ENCODE data around the gene ADGRL3. TPM values are rescaled to one million over a fixed set of nuclear protein-coding genes. Genes with fewer than 3 reads are reported as not detected.
"Not testable (repeated sequence)": the region's sequence is repeated elsewhere in the genome, so short reads cannot be mapped to it uniquely, and the experiment has no call there.

ADGRL3 gene
- total RNA-seq, 4 donors from 2014 or later = 6.1 to 26.0 (median 7.3) TPM

GRCh38 chr4:61752617-61753016 is 552.5 kb downstream of the ADGRL3 start:
- no peak overlapping the region for H3K4me3 ChIP-seq
- H3K36me3 ChIP-seq = no peaks in the 10 kb centered on the region
- TF ChIP-seq POLR2AphosphoS5 (IDR thresholded peaks at IDR 0.05) (no peak), EP300 (IDR thresholded peaks at IDR 0.05) (no peak), POLR2A (IDR thresholded peaks at IDR 0.05) (no peak), CTCF (IDR thresholded peaks at IDR 0.05) (no peak)
- H3K27me3 ChIP-seq = no peaks in the 10 kb centered on the region
- H3K9me3 ChIP-seq = no peaks in the 10 kb centered on the region
- 80% methylated on average over 2 of the region's 2 CpGs; no CpG with 5 or more reads in 1 of the 2 donors for WGBS, 2 donors (ENCODE audit: low coverage in 1 of 2)
- no peak for ATAC-seq
- H3K4me1 ChIP-seq = no peaks in the 10 kb centered on the region
- H3K27ac ChIP-seq = no peak overlapping the region

- TF ChIP-seq CTCF (IDR thresholded peaks at IDR 0.05) (no peak), EP300 (IDR thresholded peaks at IDR 0.05) (no peak), POLR2A (IDR thresholded peaks at IDR 0.05) (no peak), POLR2AphosphoS5 (IDR thresholded peaks at IDR 0.05) (no peak)
- no peaks in the 10 kb centered on the region for H3K4me1 ChIP-seq
- no peaks in the 10 kb centered on the region for H3K27me3 ChIP-seq
- H3K9me3 ChIP-seq = no peaks in the 10 kb centered on the region
- 94% methylated on average over 3 of the region's 3 CpGs for WGBS, 2 donors (ENCODE audit: low coverage in 1 of 2)
- H3K27ac ChIP-seq = no peak overlapping the region
- ATAC-seq = no peak
- H3K36me3 ChIP-seq = no peaks in the 10 kb centered on the region
- H3K4me3 ChIP-seq = no peak overlapping the region
Observed at GRCh38 chr4:61753739-61754138, 553.6 kb downstream of the ADGRL3 start.

GRCh38 chr4:61756937-61757336 is 556.8 kb downstream of the ADGRL3 start:
- not testable (repeated sequence) for H3K36me3 ChIP-seq, ATAC-seq, H3K4me1 ChIP-seq, H3K27me3 ChIP-seq, H3K27ac ChIP-seq, H3K4me3 ChIP-seq
- 96 to 98% methylated on average over 5 of the region's 5 CpGs for WGBS, 2 donors (ENCODE audit: low coverage in 1 of 2)
- H3K9me3 ChIP-seq = peaks cover 0 to 20% (median 0%) of the 10 kb centered on the region in 3 donors

GRCh38 chr4:61757983-61758382 is 557.9 kb downstream of the ADGRL3 start:
- H3K27me3 ChIP-seq, H3K4me1 ChIP-seq, H3K27ac ChIP-seq, H3K4me3 ChIP-seq, ATAC-seq, H3K36me3 ChIP-seq: not testable (repeated sequence)
- peaks cover 0 to 20% (median 0%) of the 10 kb centered on the region in 3 donors for H3K9me3 ChIP-seq
- 86 to 100% methylated on average over 1 of the region's 1 CpG for WGBS, 2 donors (ENCODE audit: low coverage in 1 of 2)

GRCh38 chr4:61758596-61758995 is 558.5 kb downstream of the ADGRL3 start:
- WGBS, 2 donors (ENCODE audit: low coverage in 1 of 2) = 89 to 100% methylated on average over 1 of the region's 1 CpG
- H3K27me3 ChIP-seq, ATAC-seq, H3K4me1 ChIP-seq, H3K27ac ChIP-seq, H3K4me3 ChIP-seq, H3K36me3 ChIP-seq: not testable (repeated sequence)
- peaks cover 0 to 20% (median 0%) of the 10 kb centered on the region in 3 donors for H3K9me3 ChIP-seq

GRCh38 chr4:61759245-61759644 is 559.1 kb downstream of the ADGRL3 start:
- WGBS, 2 donors (ENCODE audit: low coverage in 1 of 2) = 93 to 100% methylated on average over 4 to 7 of the region's 7 CpGs
- H3K9me3 ChIP-seq = peaks cover 0 to 20% (median 0%) of the 10 kb centered on the region in 3 donors
- H3K4me3 ChIP-seq, H3K4me1 ChIP-seq, H3K27ac ChIP-seq, ATAC-seq, H3K36me3 ChIP-seq, H3K27me3 ChIP-seq: not testable (repeated sequence)

GRCh38 chr4:61759885-61760284 is 559.8 kb downstream of the ADGRL3 start:
- not testable (repeated sequence) for H3K4me1 ChIP-seq

GRCh38 chr4:61760820-61761219 is 560.7 kb downstream of the ADGRL3 start:
- Histone ChIP-seq H3K36me3 (no peaks in the 10 kb centered on the region), H3K27me3 (no peaks in the 10 kb centered on the region), H3K4me3 (no peak overlapping the region), H3K9me3 (peaks cover 0 to 20% (median 0%) of the 10 kb centered on the region in 3 donors), H3K27ac (no peak overlapping the region), H3K4me1 (no peaks in the 10 kb centered on the region)
- ATAC-seq = no peak
- TF ChIP-seq CTCF (IDR thresholded peaks at IDR 0.05) (no peak), POLR2AphosphoS5 (IDR thresholded peaks at IDR 0.05) (no peak), POLR2A (IDR thresholded peaks at IDR 0.05) (no peak), EP300 (IDR thresholded peaks at IDR 0.05) (no peak)
- WGBS, 2 donors (ENCODE audit: low coverage in 1 of 2) = 100% methylated on average over 1 of the region's 2 CpGs

More at GRCh38 chr4:61759885-61760284, 559.8 kb downstream of the ADGRL3 start:
- ATAC-seq, H3K27ac ChIP-seq, H3K27me3 ChIP-seq, H3K4me3 ChIP-seq, H3K36me3 ChIP-seq: not testable (repeated sequence)
- 86% methylated on average over 1 of the region's 4 CpGs; no CpG with 5 or more reads in 1 of the 2 donors for WGBS, 2 donors (ENCODE audit: low coverage in 1 of 2)
- peaks cover 0 to 20% (median 0%) of the 10 kb centered on the region in 3 donors for H3K9me3 ChIP-seq
